Activated CD4-positive, alpha-beta T cell treated with anti-CD3 and anti-CD28 coated beads for 24 hours (primary cell): ENCODE results near the gene CCDC187.

Experiments
- DNase-seq, 2 donors: peaks; one replicate each; pipeline ENCODE4 v3.0.0-alpha.2; 2020; ENCODE audit warnings: low read depth in 2 of 2

Gene CCDC187

DNA sequence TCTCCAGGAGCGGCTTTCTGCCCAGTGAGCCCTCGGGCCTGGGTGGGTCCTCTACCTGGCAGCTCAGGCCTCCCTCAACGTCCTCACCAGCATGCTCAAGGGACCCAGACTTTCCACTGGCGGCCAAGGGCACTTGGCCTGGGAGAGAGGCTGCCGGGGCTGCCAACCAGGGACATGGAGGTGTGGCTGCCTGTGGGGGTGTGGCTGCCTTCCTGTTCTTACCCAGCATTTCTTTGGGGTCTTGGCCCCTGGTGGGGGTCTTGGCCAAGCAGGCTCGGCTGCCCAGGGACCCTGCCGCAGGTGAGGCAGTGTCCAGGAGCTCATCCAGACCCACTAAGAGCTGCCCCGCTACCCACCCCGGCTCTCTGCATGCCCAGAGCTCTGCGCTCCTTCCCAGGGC is 51.0 kb downstream of the CCDC187 start:
- DNase-seq = no peak

DNA sequence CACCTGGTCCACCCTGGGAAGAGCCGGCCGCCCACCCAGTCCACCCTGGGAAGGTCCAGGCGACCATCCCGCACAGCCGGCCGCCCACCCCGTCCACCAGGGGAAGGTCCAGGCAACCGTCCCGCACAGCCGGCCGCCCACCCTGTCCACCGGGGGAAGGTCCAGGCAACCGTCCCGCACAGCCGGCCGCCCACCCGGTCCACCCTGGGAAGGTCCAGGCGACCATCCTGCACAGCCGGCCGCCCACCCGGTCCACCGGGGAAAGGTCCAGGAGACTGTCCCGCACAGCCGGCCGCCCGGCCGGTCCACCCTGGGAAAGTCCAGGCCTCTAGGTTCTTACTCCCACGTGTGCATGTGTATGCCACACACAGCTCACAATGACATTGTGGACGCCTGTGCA is 51.6 kb downstream of the CCDC187 start:
- no peak for DNase-seq

DNA sequence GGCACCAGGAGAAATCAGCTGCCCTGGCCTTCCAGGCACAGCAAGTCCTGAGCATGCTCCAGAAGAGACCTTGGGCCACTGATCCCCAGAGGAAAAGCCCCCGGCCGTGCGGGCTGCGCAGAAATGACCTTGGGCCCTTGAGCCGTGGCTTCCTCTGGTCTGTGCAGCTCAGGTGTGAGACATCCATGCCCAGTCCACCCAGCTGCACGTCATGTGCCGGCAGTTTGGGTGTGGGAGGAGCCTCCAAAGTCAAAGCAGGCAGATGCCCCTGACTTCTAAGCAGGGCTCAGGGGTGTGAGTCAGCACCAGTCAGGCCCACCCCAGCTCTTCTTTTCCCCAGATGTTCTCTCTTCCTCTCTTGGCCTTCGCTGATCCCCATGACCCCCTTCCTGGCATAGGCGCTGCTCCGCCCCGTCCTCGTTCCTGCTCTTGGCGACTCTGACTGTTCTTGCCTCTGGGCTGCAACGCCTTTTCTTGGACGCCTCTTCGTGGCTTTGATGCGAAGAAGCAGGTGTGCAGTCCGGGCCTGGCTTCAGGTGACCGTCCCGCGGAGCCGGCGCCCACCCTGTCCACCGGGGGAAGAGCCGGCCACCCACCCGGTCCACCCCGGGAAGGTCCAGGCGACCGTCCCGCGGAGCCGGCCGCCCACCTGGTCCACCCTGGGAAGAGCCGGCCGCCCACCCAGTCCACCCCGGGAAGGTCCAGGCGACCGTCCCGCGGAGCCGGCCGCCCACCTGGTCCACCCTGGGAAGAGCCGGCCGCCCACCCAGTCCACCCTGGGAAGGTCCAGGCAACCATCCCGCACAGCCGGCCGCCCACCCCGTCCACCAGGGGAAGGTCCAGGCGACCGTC is 52.4 kb downstream of the CCDC187 start:
- DNase-seq = no peak

DNA sequence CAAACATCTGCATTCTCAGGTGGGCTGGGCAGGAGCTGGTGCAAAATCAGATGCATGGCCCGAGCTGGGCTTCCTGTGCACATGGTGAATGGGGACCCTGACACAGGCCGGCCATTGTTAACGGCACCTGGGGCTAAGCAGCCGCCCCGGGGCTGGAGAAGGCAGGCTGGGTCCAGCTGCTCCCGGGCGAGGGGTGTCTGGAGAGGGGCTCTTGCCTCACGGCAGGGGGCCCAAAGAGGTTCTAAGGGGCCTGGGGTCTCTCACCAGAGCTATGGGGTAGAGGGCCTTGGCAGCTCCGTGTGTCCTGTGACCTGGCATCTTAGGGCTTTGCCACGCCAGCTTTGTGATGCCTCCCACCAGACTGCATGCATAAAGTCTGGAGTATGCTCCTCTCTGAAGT is 53.2 kb downstream of the CCDC187 start:
- no peak for DNase-seq

DNA sequence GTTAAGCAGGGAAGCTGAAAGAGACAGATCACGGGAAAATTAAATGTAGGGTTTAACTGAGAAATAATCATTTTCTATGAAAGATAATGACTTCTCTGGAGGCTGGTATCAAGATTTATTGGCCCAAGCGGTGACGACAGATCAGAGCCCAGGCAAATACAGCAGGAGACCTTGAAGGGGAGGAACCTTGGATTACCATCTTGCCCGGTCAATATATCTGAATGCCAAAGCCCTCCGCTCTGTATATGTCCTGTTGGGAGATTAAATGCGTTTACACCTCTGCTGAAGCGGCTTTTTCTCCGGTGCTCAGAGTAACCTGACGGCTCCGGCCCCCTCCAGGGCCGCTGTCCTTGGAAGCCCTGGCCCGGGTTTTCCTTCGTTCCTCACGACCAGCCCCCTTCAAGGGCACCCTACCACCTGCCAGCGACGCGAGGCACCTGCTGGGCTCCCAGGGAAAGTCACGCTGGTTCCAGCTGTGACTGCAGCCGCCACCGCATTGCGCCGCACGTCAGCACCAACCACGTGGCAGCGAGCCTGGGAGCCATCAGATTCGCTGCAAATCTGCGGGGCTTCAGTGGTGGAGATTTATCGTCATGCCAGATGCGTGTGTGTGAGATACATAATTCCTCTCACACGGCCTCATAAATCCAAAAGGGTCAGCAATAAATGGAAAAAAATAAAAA is 53.9 kb downstream of the CCDC187 start:
- no peak for DNase-seq

DNA sequence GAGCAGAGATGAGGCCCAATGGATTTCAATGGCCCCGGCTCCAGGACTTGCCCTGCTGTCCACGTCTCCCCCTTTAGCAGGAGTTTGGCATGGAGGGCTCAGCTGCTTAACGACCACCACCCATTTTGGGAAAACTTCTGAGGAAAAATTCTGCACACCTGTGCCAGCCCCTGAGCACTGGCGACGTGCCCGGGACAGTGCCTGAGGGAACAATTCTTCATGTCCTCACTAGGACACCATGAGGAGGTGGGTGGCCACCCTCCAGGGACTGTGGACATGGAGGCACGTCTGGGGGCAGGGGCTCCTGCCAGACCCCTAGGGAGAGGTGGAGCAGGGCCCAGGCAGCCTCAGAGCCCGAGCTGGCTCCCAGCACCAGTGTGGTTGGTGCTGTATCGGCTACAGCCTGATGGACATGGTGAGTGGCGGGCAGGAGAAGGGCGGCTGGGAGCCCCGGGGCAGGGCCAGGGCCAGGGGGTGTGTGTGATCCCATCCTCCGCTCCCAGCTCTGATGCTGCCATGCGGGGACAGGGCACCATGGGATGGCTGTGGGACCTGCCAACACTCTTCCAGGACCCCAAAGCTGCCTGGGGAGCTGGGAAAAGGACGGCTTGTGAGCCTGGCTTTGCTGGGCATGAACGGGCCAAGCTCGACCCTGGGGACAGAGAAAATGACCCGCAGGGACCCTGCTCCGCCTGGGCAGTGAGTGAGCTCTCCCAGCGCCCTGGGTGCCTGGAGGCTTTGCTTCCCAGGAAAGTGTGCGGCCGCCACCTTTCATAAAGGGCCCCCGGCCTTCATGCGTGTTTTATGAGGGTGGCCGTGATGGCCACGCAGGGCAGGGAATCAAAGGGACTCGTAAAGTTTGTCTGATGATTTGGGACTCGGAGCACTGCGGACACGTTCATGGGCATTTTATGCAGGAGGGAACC is 54.7 kb downstream of the CCDC187 start:
- no peak for DNase-seq

DNA sequence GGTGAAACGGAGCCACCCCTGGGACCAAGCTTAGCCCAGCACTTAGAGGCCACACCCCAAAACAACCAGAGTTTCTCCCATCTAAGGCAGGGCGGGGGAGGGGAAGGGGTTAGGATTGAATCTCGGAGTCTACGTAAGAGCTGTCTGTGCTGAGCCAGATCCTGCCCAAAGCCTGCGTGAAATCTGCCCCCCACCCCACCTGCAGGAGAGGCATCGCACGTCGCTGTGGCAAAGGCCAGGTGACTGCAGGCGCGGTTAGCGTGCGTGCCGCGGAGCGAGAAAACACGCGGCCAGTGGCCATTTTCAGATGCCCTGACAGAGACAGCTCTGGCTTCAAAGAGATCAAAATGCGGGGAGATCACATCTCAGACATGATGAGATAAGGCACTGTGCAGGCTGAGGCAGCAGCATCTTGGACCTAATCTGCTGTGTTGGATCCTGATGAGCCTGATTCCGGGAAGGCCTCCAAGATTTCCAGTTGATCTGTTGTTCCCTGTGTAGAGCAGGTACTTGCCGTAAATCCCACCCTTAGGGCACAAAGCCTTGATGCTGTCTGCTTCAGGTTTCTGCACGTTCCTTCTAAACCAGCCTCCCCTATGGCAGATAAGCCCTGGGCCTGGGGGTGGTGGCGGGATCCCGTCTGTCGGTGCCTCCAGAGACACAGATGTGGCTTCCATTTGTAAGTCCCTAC is 55.8 kb downstream of the CCDC187 start:
- DNase-seq = no peak

DNA sequence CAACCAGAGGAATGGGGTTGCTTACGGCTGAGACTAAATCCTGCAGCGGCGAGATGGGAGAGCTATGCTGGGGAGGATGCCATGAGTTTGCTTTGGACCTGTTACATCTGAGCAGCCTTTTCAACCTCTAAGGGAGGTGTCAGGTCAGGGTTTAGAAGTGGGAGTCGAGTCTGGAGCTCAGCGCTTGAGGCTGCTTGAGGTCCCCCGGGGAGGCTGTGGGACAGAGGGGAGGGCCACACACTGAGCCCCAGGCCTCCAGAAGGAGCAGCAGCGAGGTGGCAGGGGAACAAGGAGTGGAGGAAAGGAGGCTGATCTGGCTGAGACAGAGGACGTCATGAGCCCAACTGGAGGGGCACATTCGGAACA is 56.4 kb downstream of the CCDC187 start:
- DNase-seq = no peak

DNA sequence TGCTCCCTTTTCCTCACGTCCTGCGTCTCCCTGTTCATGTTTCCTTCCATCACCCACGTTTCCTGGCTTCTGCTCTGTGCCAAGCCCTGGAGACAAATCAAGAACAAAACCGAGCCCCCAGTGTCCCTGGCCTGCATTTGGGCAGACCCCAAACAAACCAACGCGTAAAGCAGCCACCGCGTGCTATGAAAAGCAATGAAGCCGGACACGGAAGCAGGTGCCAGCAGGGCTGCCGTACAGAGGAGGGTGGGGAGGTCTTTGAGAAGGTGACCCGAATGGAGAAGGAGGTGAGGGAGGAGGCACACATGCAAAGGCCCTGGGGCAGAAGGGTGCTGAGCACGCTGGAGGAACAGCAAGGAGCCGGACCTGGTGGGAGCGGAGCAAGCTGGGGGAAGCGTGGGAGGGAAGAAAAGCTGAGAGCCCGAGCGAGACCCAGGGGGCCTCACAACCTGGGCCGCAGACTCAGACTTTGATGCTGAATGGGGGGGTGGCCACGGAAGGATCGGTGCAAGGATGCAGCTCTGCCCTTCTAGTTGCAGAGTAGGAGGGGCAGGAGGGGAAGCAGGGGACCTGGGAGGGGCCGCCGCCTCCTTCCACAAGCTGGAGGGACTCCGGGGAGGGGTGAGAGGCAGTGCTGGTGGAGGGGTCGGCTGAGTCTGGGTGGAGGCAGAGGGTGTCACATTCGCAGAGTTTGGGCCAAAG is 56.9 kb downstream of the CCDC187 start:
- no peak for DNase-seq

DNA sequence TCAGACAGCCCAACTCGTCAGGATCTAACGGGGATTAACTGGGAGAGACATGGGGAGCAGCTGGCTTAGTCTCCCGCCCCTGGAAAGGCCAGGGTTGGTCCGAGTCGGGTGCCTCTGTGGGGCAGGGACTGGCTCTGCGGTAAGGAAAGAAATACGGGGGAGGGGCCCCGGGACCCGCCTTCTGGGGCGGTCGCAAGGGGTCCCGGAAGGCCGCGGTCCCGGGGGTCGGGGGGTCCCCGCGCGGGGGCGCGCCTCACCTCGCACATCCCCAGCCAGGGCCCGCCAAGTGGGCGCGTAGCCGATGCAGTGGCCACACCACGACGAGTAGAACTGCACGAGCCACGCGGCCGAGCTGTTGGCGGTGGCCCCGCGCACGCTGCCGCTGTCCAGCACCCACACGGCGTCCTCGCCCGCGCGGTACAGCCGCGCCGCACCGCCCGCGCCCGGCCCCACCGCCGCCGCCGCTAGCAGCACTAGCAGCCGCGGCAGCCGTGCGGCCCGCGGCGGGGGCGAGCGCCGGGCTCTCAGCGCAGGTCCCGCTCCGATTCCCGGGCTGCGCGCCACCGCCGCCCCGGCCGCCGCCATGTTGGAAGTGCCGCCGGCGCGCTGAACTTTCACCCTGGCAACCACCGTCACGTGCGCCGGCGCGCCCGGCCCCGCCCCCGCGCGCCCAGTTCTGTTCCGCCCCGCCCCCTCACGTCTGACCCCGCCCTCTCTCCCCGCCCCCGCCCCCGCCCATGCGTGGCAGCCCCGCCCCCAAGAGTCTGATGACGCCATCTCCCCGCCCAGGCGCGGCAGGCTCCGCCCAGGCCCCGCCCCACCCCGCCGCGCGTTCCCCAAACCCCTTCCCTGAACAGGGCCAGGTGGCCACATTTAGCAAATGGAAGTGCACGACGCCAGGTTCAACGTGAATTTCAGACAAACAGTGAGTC is 58.4 kb downstream of the CCDC187 start, which contains the start of gene QSOX2:
Gene QSOX2, minus strand, starts transcription at position 594 of the 932 bp plus-strand sequence. Its CDS starts 9 bp downstream, at position 585.
- peak; percentile 76 to 82 for DNase-seq

DNA sequence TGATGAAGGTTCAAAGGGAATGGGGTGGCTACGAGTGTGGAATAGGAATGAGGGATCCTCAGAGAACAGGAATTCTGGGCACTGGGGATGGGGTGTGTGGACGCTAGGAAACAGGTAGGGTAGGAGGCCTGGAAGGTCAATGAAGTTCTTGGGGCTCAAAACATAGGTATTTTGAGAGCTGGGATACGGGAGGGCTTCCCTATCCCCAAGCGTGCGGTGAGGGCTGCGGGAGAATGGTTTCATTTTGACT is 59.0 kb downstream of the CCDC187 start:
- DNase-seq = no peak

DNA sequence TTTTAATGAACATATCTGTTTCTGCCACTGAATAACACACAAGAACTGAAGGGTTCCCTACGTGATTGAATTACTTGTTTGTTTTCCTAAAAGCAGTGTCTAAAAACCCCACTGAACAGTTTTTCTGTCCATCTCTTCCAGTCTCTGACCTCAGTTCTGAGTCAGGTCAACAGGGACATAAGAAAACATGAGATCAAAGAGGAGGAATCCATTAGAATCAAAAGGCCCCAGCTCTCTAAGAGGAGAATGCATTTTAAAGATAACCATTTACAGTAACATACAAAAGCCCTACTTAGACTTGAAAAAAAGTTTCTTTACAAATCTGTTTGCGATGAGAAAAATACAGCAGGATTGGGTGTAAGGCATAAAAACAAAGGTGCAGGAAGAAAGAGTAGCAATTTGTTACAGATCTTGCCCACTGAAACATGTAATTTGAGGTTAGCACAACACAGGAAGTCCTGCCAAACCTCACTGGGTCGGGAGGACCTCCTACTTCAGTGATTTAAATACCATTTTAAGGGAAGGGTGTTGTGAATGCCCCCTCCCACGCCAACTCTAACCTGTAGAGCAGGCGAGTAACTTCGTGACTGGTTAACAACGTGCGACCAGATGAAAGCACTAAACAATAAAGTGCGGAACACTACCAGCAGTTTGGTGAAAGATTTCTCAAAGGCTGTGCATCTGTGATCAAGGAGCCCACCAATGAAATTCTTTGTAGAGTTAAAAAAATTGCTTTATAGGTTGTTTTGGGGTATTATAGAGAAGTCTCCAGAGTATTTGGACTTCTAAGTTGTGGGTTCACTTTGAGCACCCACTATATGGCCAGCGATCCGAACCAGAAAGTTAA is 59.5 kb downstream of the CCDC187 start:
- DNase-seq = peak; percentile 38 to 52

DNA sequence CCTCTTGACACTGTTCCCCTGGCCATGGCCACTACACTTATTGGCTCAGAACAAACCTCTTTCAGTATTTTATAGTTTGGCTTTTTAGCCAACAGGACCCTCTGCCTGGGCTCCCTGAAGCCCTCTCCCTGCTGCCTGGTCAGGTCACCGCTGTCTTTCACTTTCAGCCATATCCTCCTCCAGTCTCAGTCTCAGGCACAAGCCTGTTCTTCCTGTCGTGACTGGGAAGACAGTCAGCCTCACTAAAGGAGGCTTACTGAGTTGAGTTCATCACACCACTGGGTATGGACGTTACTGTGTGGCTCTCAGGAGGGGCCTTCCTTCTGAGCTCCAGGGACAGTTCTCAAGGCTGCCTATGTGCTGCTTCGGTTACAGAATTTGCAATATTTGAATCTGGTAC is 60.3 kb downstream of the CCDC187 start:
- no peak for DNase-seq

DNA sequence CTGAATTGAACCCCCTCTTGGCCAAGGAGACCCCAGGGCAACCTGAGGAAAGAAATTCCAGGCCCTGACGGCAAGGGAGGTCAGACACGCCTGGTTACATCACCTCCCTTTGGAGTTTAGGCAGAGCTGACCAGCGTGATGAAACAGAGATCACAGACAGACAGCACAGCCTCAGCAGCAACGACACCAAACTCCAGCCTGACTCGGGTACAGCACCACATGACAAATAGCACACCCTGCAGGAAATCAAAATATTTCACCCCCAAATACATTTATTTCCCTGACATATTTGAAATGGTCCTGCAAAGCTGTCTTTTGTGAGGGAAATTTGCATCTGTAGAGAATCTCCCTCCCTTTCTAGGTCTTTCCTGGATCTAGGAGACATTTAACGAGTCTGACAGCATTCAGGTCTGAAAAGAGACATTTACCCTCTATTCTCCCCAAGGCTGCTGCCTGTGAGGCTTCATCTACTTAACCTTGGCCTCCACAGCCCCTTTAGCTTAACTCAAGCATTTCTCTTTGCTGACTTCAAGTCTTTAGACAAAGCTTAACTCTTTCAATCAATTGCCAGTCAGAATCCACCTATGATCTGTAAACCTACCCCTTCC is 60.9 kb downstream of the CCDC187 start:
- no peak for DNase-seq

DNA sequence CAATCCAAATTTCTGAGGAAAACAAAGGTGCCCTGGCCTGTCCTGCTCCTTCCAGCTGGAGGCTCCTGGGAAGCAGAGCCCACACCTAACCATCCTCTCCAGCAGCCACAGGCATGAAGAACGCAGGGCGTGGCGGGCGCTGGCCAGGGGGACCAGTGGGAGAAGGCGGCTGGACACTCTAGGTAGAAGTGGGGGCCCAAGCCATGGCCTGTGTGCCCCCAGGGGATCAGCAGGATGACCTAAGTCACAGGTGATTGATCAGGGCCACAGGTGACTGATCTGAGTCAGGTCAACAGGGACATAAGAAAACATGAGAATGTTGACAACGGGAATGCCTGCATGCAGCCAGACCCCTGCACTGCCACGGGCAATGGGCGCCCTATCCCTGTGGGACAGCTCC is 61.6 kb downstream of the CCDC187 start:
- no peak for DNase-seq

DNA sequence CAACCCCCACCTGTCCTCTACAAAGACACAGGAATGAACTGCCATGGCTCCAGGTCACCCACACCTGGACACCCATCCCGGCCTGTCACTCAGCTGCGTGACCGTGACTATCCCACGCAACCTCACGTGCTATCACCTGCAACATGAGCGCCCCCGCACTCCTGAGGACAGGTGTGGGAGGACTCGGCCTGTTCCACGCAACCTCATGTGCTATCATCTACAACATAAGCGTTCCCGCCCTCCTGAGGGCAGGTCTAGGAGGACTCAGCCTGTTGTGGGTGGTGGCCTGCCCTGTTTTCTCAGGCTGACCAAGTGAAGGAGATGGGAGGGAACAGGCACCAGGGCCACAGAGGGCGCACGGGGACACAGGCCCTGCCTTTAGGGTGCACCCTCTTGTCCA is 62.4 kb downstream of the CCDC187 start:
- no peak for DNase-seq

DNA sequence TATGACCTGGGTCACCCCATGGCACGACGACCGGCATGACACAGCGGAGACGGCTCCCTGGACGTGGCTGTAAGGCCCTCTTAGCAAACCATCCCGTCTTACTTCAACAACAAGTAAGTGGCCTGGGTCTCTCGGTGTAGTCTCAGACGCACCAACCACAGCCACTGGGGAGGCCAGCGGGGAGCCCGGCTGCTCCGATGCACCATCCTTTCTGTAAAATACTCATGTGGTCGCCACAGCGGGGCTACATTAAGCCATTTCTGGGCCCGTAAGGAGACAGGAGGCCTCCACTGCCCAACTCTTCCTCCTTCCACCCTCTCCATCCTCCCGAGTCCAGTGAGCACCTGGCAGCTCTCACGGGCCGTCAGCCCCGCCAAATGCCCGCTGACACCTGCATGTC is 63.0 kb downstream of the CCDC187 start:
- no peak for DNase-seq

DNA sequence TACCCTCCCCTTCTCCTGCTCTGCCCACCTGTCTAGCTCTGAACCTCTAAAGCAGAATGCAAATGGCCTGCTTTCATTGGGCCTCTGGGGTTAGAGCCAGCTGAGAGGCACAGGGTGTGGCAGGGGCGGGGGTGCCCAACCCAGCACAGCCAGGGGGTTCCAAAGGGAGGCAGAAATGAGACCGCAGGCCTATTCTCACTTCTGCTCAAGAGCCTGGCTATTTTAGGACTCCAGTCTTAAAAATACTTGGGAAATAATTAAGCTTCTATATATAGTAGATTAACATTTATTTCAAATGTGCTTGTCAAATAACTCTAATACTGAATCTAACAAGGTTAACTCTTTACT is 63.9 kb downstream of the CCDC187 start:
- no peak for DNase-seq
